Tibial artery (tissue), 4 donors: ENCODE data around the gene SH3TC2.

Experiments used
- DNase-seq, 2 donors: peaks; one replicate each; pipeline ENCODE4 v3.0.0-alpha.2; 2019
- H3K27ac ChIP-seq, 2 donors: fragments of 200-600 bp; sonication (generic) in 1 of 2; 1 replicate in 1 of 2; 2 replicates in 1 of 2; pipeline ENCODE4 v1.5.1; 2018 to 2019; ENCODE audit warnings: mild to moderate bottlenecking in 1 of 2
- H3K27me3 ChIP-seq, 2 donors: fragments of 200-600 bp; sonication (generic) in 1 of 2; one replicate each; pipeline versions ENCODE4 v1.5.1 to v1.6.0; 2016 to 2019
- H3K36me3 ChIP-seq, 3 donors: fragments of 200-600 bp; sonication (generic) in 2 of 3; one replicate each; pipeline ENCODE4 v1.5.1; 2016 to 2019; ENCODE audit warnings: mild to moderate bottlenecking in 2 of 3
- H3K4me1 ChIP-seq, 4 donors: fragments of 200-600 bp; sonication (generic) in 2 of 4; 1 replicate in 3 of 4; 2 replicates in 1 of 4; pipeline ENCODE4 v1.5.1; 2016 to 2019
- H3K4me3 ChIP-seq, 2 donors: fragments of 200-600 bp; sonication (generic) in 1 of 2; 1 replicate in 1 of 2; 2 replicates in 1 of 2; pipeline ENCODE4 v1.5.1; 2018 to 2019; ENCODE audit warnings: mild to moderate bottlenecking in 2 of 2
- H3K9me3 ChIP-seq, 3 donors: fragments of 200-600 bp; sonication (generic) in 1 of 3; one replicate each; pipeline ENCODE4 v1.5.1; 2016 to 2019
- intact Hi-C: fragments of 100-400 bp; cut with DNase I; formaldehyde crosslinking; loops from one replicate; pipeline ENCODE4 v1.15.0; 2023; ENCODE audit warnings: low total_unique reads
- TF ChIP-seq, protein P1 (sequence below), 2 experiments: fragments of 200-600 bp in 1 of 2; fragments of 450-650 bp in 1 of 2; IDR thresholded peaks; one replicate each; pipeline ENCODE4 v1.5.1; 2017 to 2019; ENCODE audit warnings: antibody characterized with exemption in 2 of 2, mild to moderate bottlenecking in 1 of 2, moderate library complexity in 1 of 2

Gene SH3TC2

DNA sequence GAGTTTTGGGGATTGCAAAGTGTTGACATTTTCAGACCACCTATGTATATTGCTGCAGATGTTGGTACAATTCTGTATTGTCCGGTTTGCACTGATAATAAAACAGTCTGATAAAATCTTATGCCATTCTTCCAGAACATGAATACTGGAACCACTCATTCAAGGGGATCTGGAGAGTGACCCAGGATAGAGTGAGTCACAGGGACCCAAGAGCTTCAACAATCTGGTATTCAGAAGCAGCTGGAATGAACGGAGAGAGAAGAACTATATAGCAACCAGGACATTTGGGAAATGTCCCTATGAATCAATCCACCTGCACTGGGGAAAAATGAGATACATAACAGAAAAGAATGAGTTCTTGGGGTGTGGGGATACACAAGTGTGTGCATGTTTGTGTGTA is 73.3 kb downstream of the SH3TC2 start:
- no peak overlapping the region for H3K27ac ChIP-seq
- H3K27me3 ChIP-seq = no peaks in the 10 kb centered on the region
- no peak overlapping the region for H3K4me3 ChIP-seq
- no peaks in the 10 kb centered on the region for H3K4me1 ChIP-seq
- no peaks in the 10 kb centered on the region for H3K36me3 ChIP-seq
- DNase-seq = no peak
- intact Hi-C loops = loop anchor here (10.0 kb wide), 1 partner anchor 155 kb away; no protein-coding TSS in a partner anchor
- TF ChIP-seq, protein P1, sequence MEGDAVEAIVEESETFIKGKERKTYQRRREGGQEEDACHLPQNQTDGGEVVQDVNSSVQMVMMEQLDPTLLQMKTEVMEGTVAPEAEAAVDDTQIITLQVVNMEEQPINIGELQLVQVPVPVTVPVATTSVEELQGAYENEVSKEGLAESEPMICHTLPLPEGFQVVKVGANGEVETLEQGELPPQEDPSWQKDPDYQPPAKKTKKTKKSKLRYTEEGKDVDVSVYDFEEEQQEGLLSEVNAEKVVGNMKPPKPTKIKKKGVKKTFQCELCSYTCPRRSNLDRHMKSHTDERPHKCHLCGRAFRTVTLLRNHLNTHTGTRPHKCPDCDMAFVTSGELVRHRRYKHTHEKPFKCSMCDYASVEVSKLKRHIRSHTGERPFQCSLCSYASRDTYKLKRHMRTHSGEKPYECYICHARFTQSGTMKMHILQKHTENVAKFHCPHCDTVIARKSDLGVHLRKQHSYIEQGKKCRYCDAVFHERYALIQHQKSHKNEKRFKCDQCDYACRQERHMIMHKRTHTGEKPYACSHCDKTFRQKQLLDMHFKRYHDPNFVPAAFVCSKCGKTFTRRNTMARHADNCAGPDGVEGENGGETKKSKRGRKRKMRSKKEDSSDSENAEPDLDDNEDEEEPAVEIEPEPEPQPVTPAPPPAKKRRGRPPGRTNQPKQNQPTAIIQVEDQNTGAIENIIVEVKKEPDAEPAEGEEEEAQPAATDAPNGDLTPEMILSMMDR (IDR thresholded peaks at IDR 0.05) = no peak
- no peaks in the 10 kb centered on the region for H3K9me3 ChIP-seq

DNA sequence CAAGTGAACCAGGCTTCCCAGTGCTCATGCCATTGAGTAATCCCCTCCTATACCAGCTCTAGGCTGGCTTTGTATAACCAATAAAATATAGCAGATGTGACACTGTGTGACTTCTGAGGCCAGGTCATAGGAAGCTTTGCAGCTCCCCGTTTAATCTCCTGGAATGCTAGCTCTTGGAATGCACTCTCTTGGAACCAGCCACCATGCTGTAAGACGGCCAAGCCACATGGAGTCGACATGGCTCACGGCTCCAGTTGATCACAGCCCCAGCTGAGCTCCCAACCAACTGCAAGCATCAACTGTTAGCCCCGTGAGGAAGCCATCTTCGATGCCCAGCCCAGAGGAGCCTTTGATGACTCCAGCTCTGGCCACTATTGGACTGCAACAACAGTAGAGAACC is 74.5 kb downstream of the SH3TC2 start:
- Histone ChIP-seq H3K27me3 (no peaks in the 10 kb centered on the region), H3K4me3 (no peak overlapping the region), H3K36me3 (no peaks in the 10 kb centered on the region), H3K9me3 (no peaks in the 10 kb centered on the region), H3K27ac (no peak overlapping the region), H3K4me1 (no peaks in the 10 kb centered on the region)
- TF ChIP-seq, protein P1 (IDR thresholded peaks at IDR 0.05) = no peak
- intact Hi-C loops = loop anchor here (10.0 kb wide), 1 partner anchor 154 kb away; no protein-coding TSS in a partner anchor
- no peak for DNase-seq

DNA sequence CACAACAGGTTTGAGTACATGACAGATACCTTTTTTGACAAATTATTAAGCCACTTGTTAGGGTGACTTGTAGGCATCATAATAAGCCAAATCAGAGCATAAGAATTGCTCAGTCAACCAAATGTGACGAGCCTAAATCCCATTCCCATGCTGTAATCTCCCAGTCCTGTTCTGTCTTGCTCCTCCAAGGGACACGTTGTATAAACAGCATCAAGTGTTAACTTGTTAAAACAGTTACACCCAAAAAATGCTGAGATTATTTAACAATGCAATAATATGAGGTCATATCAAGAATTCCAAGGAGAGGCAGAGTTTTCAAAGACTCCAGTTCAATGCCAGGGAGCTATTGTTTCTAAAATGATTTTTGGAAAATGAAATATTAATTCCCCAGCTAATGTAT is 76.2 kb downstream of the SH3TC2 start:
- no peak for DNase-seq
- H3K27me3 ChIP-seq = no peaks in the 10 kb centered on the region
- TF ChIP-seq, protein P1 (IDR thresholded peaks at IDR 0.05) = no peak
- peaks cover 0 to 2% (median under 1%) of the 10 kb centered on the region in 4 donors for H3K4me1 ChIP-seq
- no peaks in the 10 kb centered on the region for H3K9me3 ChIP-seq
- intact Hi-C loops = loop anchor here (10.0 kb wide), 1 partner anchor 152 kb away; no protein-coding TSS in a partner anchor
- H3K4me3 ChIP-seq = no peak overlapping the region
- H3K36me3 ChIP-seq = no peaks in the 10 kb centered on the region
- no peak overlapping the region for H3K27ac ChIP-seq

DNA sequence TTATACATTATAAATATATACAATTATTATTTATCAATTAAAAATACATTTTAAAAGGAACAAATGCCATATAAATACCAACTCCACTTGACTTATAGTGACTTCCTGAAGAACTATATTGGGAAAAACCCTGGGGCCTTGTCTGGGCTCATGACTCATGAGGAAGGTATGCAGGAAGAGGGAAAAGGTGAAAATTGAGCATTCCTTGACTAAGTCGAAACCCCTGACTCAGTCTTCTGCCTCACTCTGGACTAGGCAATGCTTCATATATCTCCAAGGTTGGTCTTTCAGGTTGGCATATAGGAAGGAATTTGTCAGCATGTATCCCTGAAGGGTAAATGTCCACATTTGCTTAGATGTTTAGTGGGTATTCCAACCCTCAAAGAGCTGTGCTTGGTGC is 78.5 kb downstream of the SH3TC2 start:
- Histone ChIP-seq H3K4me1 (peaks cover 0 to 16% (median 4%) of the 10 kb centered on the region in 4 donors), H3K36me3 (no peaks in the 10 kb centered on the region), H3K27me3 (no peaks in the 10 kb centered on the region), H3K9me3 (no peaks in the 10 kb centered on the region), H3K27ac (no peak overlapping the region), H3K4me3 (no peak overlapping the region)
- DNase-seq = no peak
- TF ChIP-seq, protein P1 (IDR thresholded peaks at IDR 0.05) = no peak
- intact Hi-C loops = loop anchor here (10.0 kb wide), 1 partner anchor 150 kb away; no protein-coding TSS in a partner anchor

DNA sequence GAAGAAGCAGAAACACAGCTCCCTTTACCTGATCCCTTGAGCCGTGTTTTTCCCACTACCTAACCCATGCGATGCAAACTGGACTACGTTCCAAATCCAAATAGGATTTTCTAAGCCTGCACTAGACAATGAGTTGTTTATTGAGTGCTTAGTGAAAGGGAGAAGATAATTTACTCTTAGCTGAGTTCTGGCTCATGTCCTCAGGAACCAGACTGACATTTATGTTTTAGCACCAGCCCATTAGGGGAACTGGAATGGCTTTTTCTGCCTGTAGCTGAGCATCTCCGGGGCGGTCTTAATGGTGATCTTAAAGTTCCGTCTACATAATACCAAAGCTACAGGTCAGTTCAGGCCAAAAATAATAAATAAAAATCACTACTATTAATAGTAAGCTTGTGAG is 81.5 kb downstream of the SH3TC2 start:
- no peak for DNase-seq
- Histone ChIP-seq H3K36me3 (no peaks in the 10 kb centered on the region), H3K9me3 (no peaks in the 10 kb centered on the region), H3K4me1 (peaks cover 0 to 36% (median 7%) of the 10 kb centered on the region in 4 donors), H3K27me3 (no peaks in the 10 kb centered on the region), H3K27ac (no peak overlapping the region), H3K4me3 (no peak overlapping the region)
- TF ChIP-seq, protein P1 (IDR thresholded peaks at IDR 0.05) = no peak
- intact Hi-C loops = loop anchor here (10.0 kb wide), 1 partner anchor 147 kb away; no protein-coding TSS in a partner anchor

DNA sequence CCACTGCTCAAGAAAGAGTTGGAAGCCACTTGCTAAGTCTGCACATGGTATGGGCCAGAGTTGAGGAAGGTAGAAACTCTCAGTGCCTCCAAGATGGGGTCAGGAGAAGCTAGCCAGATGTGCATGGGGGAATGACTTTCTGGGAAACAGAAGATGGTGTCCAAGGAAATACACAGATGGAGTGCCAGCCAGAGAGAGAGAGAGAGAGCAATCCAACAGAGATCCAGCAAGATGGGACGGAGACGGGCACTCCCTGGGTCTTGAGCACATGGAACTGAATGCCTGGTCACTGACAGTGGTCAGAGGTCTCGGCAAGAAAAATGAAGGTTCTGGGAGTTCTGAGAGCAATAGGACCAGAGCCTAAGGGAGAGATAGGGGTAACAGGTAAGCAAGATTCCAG is 82.1 kb downstream of the SH3TC2 start:
- no peak for DNase-seq
- Histone ChIP-seq H3K4me3 (no peak overlapping the region), H3K4me1 (peaks cover 0 to 36% (median 7%) of the 10 kb centered on the region in 4 donors), H3K27me3 (no peaks in the 10 kb centered on the region), H3K27ac (no peak overlapping the region), H3K36me3 (no peaks in the 10 kb centered on the region), H3K9me3 (no peaks in the 10 kb centered on the region)
- intact Hi-C loops = loop anchor here (10.0 kb wide), 1 partner anchor 146 kb away; no protein-coding TSS in a partner anchor
- TF ChIP-seq, protein P1 (IDR thresholded peaks at IDR 0.05) = no peak
